ENCODE results near the gene CFAP91. TPM values are rescaled to one million over a fixed set of nuclear protein-coding genes. Genes with fewer than 3 reads are reported as not detected.

CFAP91 gene
- total RNA-seq, 2 experiments from 2014 or later = not detected

DNA sequence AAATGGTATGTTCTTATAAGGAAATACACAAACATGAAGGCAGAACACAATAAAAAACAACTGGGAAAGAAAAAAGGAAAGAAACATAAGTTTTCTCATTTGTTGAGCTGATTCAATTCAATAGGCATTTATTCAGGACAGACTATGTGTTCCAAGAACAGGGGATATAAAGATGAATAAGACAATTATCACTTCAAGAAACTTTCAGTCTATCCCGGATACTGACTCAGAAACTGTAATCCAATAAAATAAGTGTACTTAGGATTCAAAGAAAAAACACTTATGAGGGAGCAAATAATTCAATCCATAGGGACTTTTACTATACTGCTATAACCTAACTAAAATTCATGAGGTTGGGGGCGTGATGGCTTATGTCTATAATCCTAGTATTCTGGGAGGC lies 38.9 kb upstream of the CFAP91 start:
- Histone ChIP-seq H3K4me2 (ENCODE audit: low read length) (no peak overlapping the region), H3K9me2 (ENCODE audit: insufficient read depth, low read length) (no peaks in the 10 kb centered on the region), H3K4me1 (ENCODE audit: insufficient read depth, low read length, poor library complexity, severe bottlenecking) (peaks cover 6% of the 10 kb centered on the region), H3K27ac (ENCODE audit: low read depth, low read length, poor library complexity, severe bottlenecking) (no peak overlapping the region), H2AFZ (ENCODE audit: low read length) (no peak overlapping the region), H4K20me1 (ENCODE audit: insufficient read depth, low read length) (no peaks in the 10 kb centered on the region), H3K79me2 (ENCODE audit: insufficient read depth, low read depth, low read length) (no peaks in the 10 kb centered on the region), H3K36me3 (ENCODE audit: insufficient read depth, low read length) (peaks cover 26% of the 10 kb centered on the region), H3K4me3 (ENCODE audit: low read depth, low read length, poor library complexity, severe bottlenecking) (no peak overlapping the region), H3K9me3 (ENCODE audit: low read length) (no peaks in the 10 kb centered on the region)
- POLR2A ChIA-PET = interaction anchor here (0.9 to 2.7 kb wide), 3 partner anchors 9 to 389 kb away, joined by 3 to 10 read pairs (median 3); no protein-coding TSS in a partner anchor
- TF ChIP-seq, protein P1, sequence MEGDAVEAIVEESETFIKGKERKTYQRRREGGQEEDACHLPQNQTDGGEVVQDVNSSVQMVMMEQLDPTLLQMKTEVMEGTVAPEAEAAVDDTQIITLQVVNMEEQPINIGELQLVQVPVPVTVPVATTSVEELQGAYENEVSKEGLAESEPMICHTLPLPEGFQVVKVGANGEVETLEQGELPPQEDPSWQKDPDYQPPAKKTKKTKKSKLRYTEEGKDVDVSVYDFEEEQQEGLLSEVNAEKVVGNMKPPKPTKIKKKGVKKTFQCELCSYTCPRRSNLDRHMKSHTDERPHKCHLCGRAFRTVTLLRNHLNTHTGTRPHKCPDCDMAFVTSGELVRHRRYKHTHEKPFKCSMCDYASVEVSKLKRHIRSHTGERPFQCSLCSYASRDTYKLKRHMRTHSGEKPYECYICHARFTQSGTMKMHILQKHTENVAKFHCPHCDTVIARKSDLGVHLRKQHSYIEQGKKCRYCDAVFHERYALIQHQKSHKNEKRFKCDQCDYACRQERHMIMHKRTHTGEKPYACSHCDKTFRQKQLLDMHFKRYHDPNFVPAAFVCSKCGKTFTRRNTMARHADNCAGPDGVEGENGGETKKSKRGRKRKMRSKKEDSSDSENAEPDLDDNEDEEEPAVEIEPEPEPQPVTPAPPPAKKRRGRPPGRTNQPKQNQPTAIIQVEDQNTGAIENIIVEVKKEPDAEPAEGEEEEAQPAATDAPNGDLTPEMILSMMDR (conservative IDR thresholded peaks at IDR 0.05; ENCODE audit: low read length) = no peak
- intact Hi-C loops (cut with micrococcal nuclease; ENCODE audit: unreplicated experiment) = no loop called here
- CTCF ChIA-PET (ENCODE audit: unreplicated experiment) = no interaction called here
- no TSS peak for BruUV-seq (replicated peaks)
- no peak for DNase-seq (ENCODE audit: low spot score)

DNA sequence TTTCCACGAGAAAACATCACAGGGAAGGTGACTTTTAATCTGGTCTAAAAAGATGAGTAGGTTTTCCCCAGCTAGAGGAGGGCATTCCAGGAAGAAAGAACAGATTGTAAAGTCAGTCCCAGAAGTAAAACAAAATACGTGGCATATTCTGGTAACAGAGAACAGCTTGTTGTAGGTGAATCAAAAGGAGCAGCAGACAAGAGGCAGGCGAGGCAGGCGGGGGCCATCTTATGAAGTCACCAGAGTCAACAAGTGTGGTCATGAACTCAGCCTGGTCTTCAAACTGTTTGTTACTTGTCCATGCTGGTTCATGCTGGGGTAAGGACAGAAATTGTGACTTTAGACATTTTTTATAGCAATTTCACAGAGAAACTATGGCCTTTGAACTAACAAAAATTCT lies 38.5 kb upstream of the CFAP91 start:
- BruUV-seq (replicated peaks) = no TSS peak
- Histone ChIP-seq H4K20me1 (ENCODE audit: insufficient read depth, low read length) (no peaks in the 10 kb centered on the region), H3K9me3 (ENCODE audit: low read length) (no peaks in the 10 kb centered on the region), H3K4me1 (ENCODE audit: insufficient read depth, low read length, poor library complexity, severe bottlenecking) (peaks cover 6% of the 10 kb centered on the region), H3K4me3 (ENCODE audit: low read depth, low read length, poor library complexity, severe bottlenecking) (no peak overlapping the region), H3K79me2 (ENCODE audit: insufficient read depth, low read depth, low read length) (no peaks in the 10 kb centered on the region), H3K9me2 (ENCODE audit: insufficient read depth, low read length) (no peaks in the 10 kb centered on the region), H2AFZ (ENCODE audit: low read length) (no peak overlapping the region), H3K36me3 (ENCODE audit: insufficient read depth, low read length) (peaks cover 31% of the 10 kb centered on the region), H3K4me2 (ENCODE audit: low read length) (no peak overlapping the region), H3K27ac (ENCODE audit: low read depth, low read length, poor library complexity, severe bottlenecking) (no peak overlapping the region)
- ChIA-PET CTCF (ENCODE audit: unreplicated experiment) (no interaction called here), POLR2A (interaction anchor here (2.7 kb wide), 1 partner anchor 8 kb away, joined by 10 read pairs; no protein-coding TSS in a partner anchor)
- no peak for TF ChIP-seq EZH2phosphoT487 (IDR thresholded peaks at IDR 0.05; ENCODE audit: borderline replicate concordance, low read depth, low read length)
- TF ChIP-seq, protein P1 (conservative IDR thresholded peaks at IDR 0.05; ENCODE audit: low read length) = no peak
- DNase-seq (ENCODE audit: low spot score) = no peak
- intact Hi-C loops (cut with micrococcal nuclease; ENCODE audit: unreplicated experiment) = no loop called here

DNA sequence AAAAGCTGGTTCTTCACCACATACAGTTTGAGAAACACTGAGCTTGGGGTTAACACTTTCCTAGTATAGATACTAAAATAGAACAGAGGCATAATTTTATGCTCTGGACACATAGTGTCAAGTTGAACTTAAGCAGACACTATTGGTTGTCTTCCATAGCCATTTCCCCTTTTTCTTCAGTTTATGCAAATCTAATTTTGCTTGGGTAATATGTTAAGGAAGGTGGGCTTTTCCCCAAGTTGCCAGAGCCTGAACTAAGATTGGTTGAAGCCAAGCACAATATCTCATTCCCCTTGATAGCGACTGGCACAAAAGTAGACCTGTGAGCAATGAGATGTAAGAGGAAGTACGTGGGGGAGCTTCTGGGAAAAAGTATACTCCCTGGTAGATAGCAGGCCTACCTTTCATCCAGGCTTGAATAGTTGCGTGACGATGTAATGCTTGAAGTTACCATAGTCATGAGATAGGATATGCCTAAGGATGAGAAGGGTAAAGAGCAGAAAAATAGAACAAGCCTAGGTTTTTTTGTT lies 37.9 kb upstream of the CFAP91 start:
- no peak for DNase-seq (ENCODE audit: low spot score)
- Histone ChIP-seq H3K36me3 (ENCODE audit: insufficient read depth, low read length) (peaks cover 36% of the 10 kb centered on the region), H3K9me3 (ENCODE audit: low read length) (no peaks in the 10 kb centered on the region), H3K79me2 (ENCODE audit: insufficient read depth, low read depth, low read length) (no peaks in the 10 kb centered on the region; the same call in 1 of the 2 replicates), H3K27ac (ENCODE audit: low read depth, low read length, poor library complexity, severe bottlenecking) (no peak overlapping the region), H3K4me3 (ENCODE audit: low read depth, low read length, poor library complexity, severe bottlenecking) (no peak overlapping the region), H3K4me1 (ENCODE audit: insufficient read depth, low read length, poor library complexity, severe bottlenecking) (peaks cover 6% of the 10 kb centered on the region), H3K9me2 (ENCODE audit: insufficient read depth, low read length) (no peaks in the 10 kb centered on the region), H4K20me1 (ENCODE audit: insufficient read depth, low read length) (no peaks in the 10 kb centered on the region), H2AFZ (ENCODE audit: low read length) (no peak overlapping the region), H3K4me2 (ENCODE audit: low read length) (no peak overlapping the region)
- no TSS peak for BruUV-seq (replicated peaks)
- TF ChIP-seq, protein P1 (conservative IDR thresholded peaks at IDR 0.05; ENCODE audit: low read length) = no peak
- no peak for TF ChIP-seq EZH2phosphoT487 (IDR thresholded peaks at IDR 0.05; ENCODE audit: borderline replicate concordance, low read depth, low read length)
- intact Hi-C loops (cut with micrococcal nuclease; ENCODE audit: unreplicated experiment) = no loop called here
- ChIA-PET POLR2A (interaction anchor here (2.0 to 2.7 kb wide), 2 partner anchors 8 to 10 kb away, joined by 6 to 10 read pairs; no protein-coding TSS in a partner anchor), CTCF (ENCODE audit: unreplicated experiment) (no interaction called here)

All from OCI-LY7 (cell line).